K562 (cell line): ENCODE measurements around the gene LRRC61. TPM values are rescaled to one million over a fixed set of nuclear protein-coding genes. Genes with fewer than 3 reads are reported as not detected.

Experiments
- CBFA2T3 ChIP-seq: fragments of 450-650 bp; IDR thresholded peaks from 2 replicates; pipeline ENCODE4 v1.6.1; 2017
- CC2D1A ChIP-seq: fragments of 450-650 bp; IDR thresholded peaks from 2 replicates; pipeline ENCODE4 v1.6.1; 2017; ENCODE audit warnings: mild to moderate bottlenecking
- CXXC5 ChIP-seq: fragments of 250-450 bp; sonication (Bioruptor Pico); IDR thresholded peaks from 2 replicates; pipeline ENCODE4 v1.8.0; 2022; ENCODE audit warnings: inconsistent platforms, mild to moderate bottlenecking, moderate library complexity
- DPF2 ChIP-seq: fragments of 450-650 bp; IDR thresholded peaks from 2 replicates; pipeline ENCODE4 v1.6.1; 2016
- ELF1 ChIP-seq: fragments of 200-800 bp; sonication (Bioruptor generic); IDR thresholded peaks from 2 replicates; pipeline ENCODE4 v1.6.1; 2016; ENCODE audit warnings: missing genetic modification characterization, missing compliant biosample characterization
- ELF4 ChIP-seq: fragments of 450-650 bp; formaldehyde crosslinking; IDR thresholded peaks from 2 replicates; pipeline ENCODE4 v1.4.0; 2022; ENCODE audit warnings: missing genetic modification characterization
- FOXJ2 ChIP-seq: fragments of 200-800 bp; sonication (Bioruptor generic); IDR thresholded peaks from 2 replicates; pipeline ENCODE4 v1.6.1; 2016; ENCODE audit warnings: missing genetic modification characterization, missing compliant biosample characterization
- HBP1 ChIP-seq: fragments of 450-650 bp; formaldehyde crosslinking; IDR thresholded peaks from 2 replicates; pipeline ENCODE4 v1.4.0; 2022; ENCODE audit warnings: missing genetic modification characterization
- KLF10 ChIP-seq: fragments of 250-450 bp; sonication (Bioruptor Pico); IDR thresholded peaks from 2 replicates; pipeline ENCODE4 v1.6.1; 2021; ENCODE audit warnings: matching md5 sums
- MTA1 ChIP-seq: fragments of 450-650 bp; IDR thresholded peaks from 2 replicates; pipeline ENCODE4 v1.6.1; 2017; ENCODE audit warnings: borderline replicate concordance
- NONO ChIP-seq, 2 experiments: fragments of 200-400 bp in 1 of 2; fragments of 450-650 bp in 1 of 2; formaldehyde crosslinking in 1 of 2; IDR thresholded peaks; 2 replicates each; pipeline ENCODE4 v1.6.1; 2017; ENCODE audit warnings: low read depth in 2 of 2, mild to moderate bottlenecking in 2 of 2, moderate library complexity in 2 of 2, low read length in 1 of 2
- NR1H2 ChIP-seq: sonication (generic); formaldehyde crosslinking; IDR thresholded peaks from 2 replicates; pipeline ENCODE4 v1.4.0; 2020; ENCODE audit warnings: mild to moderate bottlenecking, missing genetic modification reagents
- RB1 ChIP-seq: fragments of 450-650 bp; IDR thresholded peaks from 2 replicates; pipeline ENCODE4 v1.6.1; 2017; ENCODE audit warnings: low read depth, mild to moderate bottlenecking
- REST ChIP-seq, 2 experiments: fragments of 450-650 bp; formaldehyde crosslinking in 1 of 2; IDR thresholded peaks; 2 replicates each; pipeline versions ENCODE4 v1.4.0 to v1.6.1; 2014 to 2020; ENCODE audit warnings: mild to moderate bottlenecking in 2 of 2, borderline replicate concordance in 1 of 2, low read depth in 1 of 2
- TAF7 ChIP-seq: fragments of 450-650 bp; IDR thresholded peaks from 2 replicates; pipeline ENCODE4 v1.6.1; 2016; ENCODE audit warnings: missing genetic modification characterization, missing compliant biosample characterization
- TEAD4 ChIP-seq, 2 experiments: sonication (generic) in 1 of 2; formaldehyde crosslinking in 1 of 2; IDR thresholded peaks; 2 replicates each; pipeline versions ENCODE4 v1.6.1 to v1.8.0; 2012 to 2022; ENCODE audit warnings: borderline replicate concordance in 1 of 2, inconsistent platforms in 1 of 2, low read length in 1 of 2, mild to moderate bottlenecking in 1 of 2, missing genetic modification reagents in 1 of 2
- TOE1 ChIP-seq, 2 experiments: fragments of 450-650 bp in 1 of 2; sonication (generic) in 1 of 2; formaldehyde crosslinking in 1 of 2; IDR thresholded peaks; 2 replicates each; pipeline versions ENCODE4 v1.7.1 to v1.8.0; 2016 to 2022; ENCODE audit warnings: borderline replicate concordance in 2 of 2, mild to moderate bottlenecking in 2 of 2, antibody characterized with exemption in 1 of 2, inconsistent platforms in 1 of 2, low read depth in 1 of 2, missing genetic modification reagents in 1 of 2, moderate library complexity in 1 of 2
- XRCC5 ChIP-seq: fragments of 200-400 bp; formaldehyde crosslinking; IDR thresholded peaks from 2 replicates; pipeline ENCODE4 v1.6.1; 2017; ENCODE audit warnings: low read depth, mild to moderate bottlenecking, low read length
- polyA plus RNA-seq, 8 experiments: library from polyadenylated mRNA; depleted of rRNA in 4 of 8; stranded (reverse) in 5 of 8; unstranded in 3 of 8; fragments of >200 nt; fragmentation: Nextera tagmentation in 2 of 8; fragmentation: Illumina TruSeq in 1 of 8; extraction: Ambion mirVana in 2 of 8; extraction: Trizol in 1 of 8; gene quantifications; 2 replicates each; pipeline versions ENCODE4 v1.2.1 to v1.2.3, GENCODE V29; 2011 to 2014; ENCODE audit warnings: inconsistent platforms in 1 of 8, missing spikeins in 1 of 8
- total RNA-seq, 7 experiments: library from RNA; depleted of rRNA in 6 of 7; stranded (reverse); fragments of >200 nt in 6 of 7; fragmentation: Illumina TruSeq in 2 of 7; extraction: Trizol in 2 of 7; gene quantifications; 2 replicates each; pipeline versions ENCODE4 v1.2.1 to v1.2.3, GENCODE V29; 2011 to 2021; ENCODE audit warnings: low replicate concordance in 1 of 7
- TF ChIP-seq, protein P1 (sequence below): sonication (generic); formaldehyde crosslinking; IDR thresholded peaks from 2 replicates; pipeline ENCODE4 v1.9.0; 2022; ENCODE audit warnings: mild to moderate bottlenecking, missing genetic modification reagents

LRRC61 gene
- total and polyA plus RNA-seq, 9 of the 15 experiments (the other 6 are each of a cell fraction or from before 2014, with no cell fraction given), result 1.3 to 55.2 (median 35.2) TPM

DNA sequence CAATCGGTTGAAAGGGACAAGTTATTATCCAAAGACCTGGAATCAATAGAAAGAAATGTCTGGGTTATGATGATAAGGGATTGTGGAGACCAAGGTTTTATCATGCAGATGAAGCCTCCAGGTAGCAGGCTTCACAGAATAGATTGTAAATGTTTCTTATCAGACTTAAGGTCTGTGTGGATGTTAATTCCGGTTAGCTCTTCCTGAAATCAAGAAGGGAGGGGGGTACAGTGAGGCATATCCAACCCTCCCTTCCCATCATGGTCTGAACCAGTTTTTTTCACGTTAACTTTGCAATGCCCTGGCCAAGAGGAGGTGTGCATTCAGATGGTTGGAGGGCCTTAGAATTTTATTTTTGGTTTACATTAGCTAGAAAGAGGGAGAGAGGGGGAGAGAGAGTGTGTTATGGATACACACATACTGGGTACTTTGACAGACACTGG is 9.8 kb upstream of the LRRC61 start (continued):
- peak; percentile 43; the same call in 1 of the 2 replicates for TF ChIP-seq REST (IDR thresholded peaks at IDR 0.05; ENCODE audit: borderline replicate concordance)
- no peak for TF ChIP-seq REST (CRISPR knock-in tag; IDR thresholded peaks at IDR 0.05; ENCODE audit: low read depth)
- TF ChIP-seq KLF10 (CRISPR knock-in tag), result peak; percentile 42; the same call in 1 of the 2 replicates
- TF ChIP-seq CXXC5 (CRISPR knock-in tag), result peak; percentile 48
- no peak for TF ChIP-seq TAF7
- TF ChIP-seq, protein P1, sequence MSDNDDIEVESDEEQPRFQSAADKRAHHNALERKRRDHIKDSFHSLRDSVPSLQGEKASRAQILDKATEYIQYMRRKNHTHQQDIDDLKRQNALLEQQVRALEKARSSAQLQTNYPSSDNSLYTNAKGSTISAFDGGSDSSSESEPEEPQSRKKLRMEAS, result no peak
- TF ChIP-seq DPF2, result peak; percentile 95
- TF ChIP-seq NR1H2 (CRISPR knock-in tag), result no peak
- TF ChIP-seq NONO (IDR thresholded peaks at IDR 0.05; ENCODE audit: low read depth in 2 of 2, low read length in 1 of 2), result peak in 1 of 2 experiments; percentile 82; a peak in 2 of 4 replicates
- TF ChIP-seq FOXJ2 (tag), result peak; percentile 24; the same call in 1 of the 2 replicates
- TF ChIP-seq ELF4, result no peak
- TF ChIP-seq CBFA2T3, result peak; percentile 98
- no peak for TF ChIP-seq TOE1 (IDR thresholded peaks at IDR 0.05; ENCODE audit: borderline replicate concordance)
- no peak for TF ChIP-seq TOE1 (CRISPR knock-in tag; IDR thresholded peaks at IDR 0.05; ENCODE audit: borderline replicate concordance, low read depth)
- peak; percentile 80; the same call in 1 of the 2 replicates for TF ChIP-seq CC2D1A
- TF ChIP-seq RB1, result no peak
- TF ChIP-seq HBP1, result no peak
- peak; percentile 80; the same call in 1 of the 2 replicates for TF ChIP-seq MTA1
- peak; percentile 97 for TF ChIP-seq TEAD4 (IDR thresholded peaks at IDR 0.05; ENCODE audit: low read length)
- TF ChIP-seq TEAD4 (CRISPR knock-in tag; IDR thresholded peaks at IDR 0.05; ENCODE audit: borderline replicate concordance), result no peak
- TF ChIP-seq ELF1, result peak; percentile 55; the same call in 1 of the 2 replicates
- TF ChIP-seq XRCC5, result no peak
